GM12875 (cell line): ENCODE measurements around the gene ZKSCAN1.

Source experiments
- H3K4me3 ChIP-seq: one replicate; pipeline ENCODE4 v1.5.1; 2011; ENCODE audit warnings: low read depth, low read length, control low read depth
- TF ChIP-seq, protein P1 (sequence below): IDR thresholded peaks from 2 replicates; pipeline ENCODE4 v1.5.1; 2011; ENCODE audit warnings: low read depth, mild to moderate bottlenecking, control low read depth, inconsistent platforms, low read length, moderate library complexity, borderline replicate concordance; ENCODE audit not compliant: insufficient read depth

Gene ZKSCAN1

GRCh38 chr7:100082978-100083377 lies 67.6 kb downstream of the ZKSCAN1 start:
- no peak overlapping the region for H3K4me3 ChIP-seq
- TF ChIP-seq, protein P1, sequence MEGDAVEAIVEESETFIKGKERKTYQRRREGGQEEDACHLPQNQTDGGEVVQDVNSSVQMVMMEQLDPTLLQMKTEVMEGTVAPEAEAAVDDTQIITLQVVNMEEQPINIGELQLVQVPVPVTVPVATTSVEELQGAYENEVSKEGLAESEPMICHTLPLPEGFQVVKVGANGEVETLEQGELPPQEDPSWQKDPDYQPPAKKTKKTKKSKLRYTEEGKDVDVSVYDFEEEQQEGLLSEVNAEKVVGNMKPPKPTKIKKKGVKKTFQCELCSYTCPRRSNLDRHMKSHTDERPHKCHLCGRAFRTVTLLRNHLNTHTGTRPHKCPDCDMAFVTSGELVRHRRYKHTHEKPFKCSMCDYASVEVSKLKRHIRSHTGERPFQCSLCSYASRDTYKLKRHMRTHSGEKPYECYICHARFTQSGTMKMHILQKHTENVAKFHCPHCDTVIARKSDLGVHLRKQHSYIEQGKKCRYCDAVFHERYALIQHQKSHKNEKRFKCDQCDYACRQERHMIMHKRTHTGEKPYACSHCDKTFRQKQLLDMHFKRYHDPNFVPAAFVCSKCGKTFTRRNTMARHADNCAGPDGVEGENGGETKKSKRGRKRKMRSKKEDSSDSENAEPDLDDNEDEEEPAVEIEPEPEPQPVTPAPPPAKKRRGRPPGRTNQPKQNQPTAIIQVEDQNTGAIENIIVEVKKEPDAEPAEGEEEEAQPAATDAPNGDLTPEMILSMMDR: no peak

DNA sequence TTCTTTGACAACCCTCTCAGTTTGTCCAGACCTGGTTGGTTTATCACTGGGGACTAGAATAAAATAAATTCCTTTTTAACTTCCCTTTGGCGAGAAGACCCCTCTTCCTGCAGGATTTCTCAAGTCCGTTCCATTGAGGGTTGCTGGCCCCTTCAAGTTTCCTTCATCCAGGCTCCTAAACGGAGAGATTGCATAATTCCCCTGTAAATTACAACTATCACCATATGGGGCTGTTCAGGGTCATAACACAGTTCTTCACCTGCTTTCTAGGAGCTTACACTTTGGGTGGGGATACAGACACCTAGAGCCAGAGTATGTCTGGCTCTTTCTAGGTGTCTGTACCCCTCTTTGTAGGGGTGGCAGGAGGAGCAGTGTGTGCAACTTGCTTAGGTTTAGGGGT lies 70.1 kb downstream of the ZKSCAN1 start:
- TF ChIP-seq, protein P1: no peak
- no peak overlapping the region for H3K4me3 ChIP-seq

GRCh38 chr7:100087055-100087750 lies 71.8 kb downstream of the ZKSCAN1 start:
- no peak overlapping the region for H3K4me3 ChIP-seq
- TF ChIP-seq, protein P1: no peak

GRCh38 chr7:100088095-100088620 lies 72.8 kb downstream of the ZKSCAN1 start:
- TF ChIP-seq, protein P1: no peak
- peak overlapping the region; percentile 97 for H3K4me3 ChIP-seq

DNA sequence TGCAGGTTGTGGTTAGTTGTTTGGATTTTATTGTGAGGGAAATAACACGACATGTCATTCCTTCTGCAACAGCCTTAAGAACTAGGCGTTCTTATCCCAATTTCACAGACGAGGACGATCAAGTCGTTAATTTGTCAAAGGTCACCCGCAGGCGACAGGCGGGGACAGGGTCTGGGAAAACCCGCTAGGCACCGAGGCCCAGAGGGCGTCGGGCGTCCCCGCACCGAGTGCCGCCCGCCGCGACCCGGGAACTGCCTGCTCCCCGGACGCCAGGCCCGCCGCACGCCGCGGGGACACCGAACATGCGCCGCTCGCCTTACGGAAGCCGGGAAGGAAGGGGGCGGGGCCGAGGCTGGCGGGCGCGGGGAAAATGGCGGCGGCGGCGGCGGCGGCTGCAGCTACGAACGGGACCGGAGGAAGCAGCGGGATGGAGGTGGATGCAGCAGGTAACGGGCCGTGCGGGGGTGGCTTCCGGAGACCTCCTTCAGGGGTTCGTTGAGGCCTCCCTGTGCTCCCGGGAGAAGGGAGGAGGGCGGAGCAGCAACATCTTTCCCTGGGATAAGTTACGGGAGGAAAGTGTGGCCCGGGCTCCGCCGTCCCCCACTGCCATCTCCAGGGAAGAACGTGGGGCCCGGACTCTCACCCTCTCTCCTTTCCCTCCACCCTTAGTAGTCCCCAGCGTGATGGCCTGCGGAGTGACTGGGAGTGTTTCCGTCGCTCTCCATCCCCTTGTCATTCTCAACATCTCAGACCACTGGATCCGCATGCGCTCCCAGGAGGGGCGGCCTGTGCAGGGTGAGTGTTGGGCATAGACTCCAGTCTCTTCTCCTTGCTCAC lies 73.4 kb downstream of the ZKSCAN1 start, which contains the start of gene COPS6:
Gene COPS6 (plus strand): TSS at position 349 of the 837 bp plus-strand sequence. CDS start 22 bp downstream, at position 371.
- TF ChIP-seq, protein P1: no peak
- peak within 1 kb of the TSS; percentile 97 for H3K4me3 ChIP-seq

DNA sequence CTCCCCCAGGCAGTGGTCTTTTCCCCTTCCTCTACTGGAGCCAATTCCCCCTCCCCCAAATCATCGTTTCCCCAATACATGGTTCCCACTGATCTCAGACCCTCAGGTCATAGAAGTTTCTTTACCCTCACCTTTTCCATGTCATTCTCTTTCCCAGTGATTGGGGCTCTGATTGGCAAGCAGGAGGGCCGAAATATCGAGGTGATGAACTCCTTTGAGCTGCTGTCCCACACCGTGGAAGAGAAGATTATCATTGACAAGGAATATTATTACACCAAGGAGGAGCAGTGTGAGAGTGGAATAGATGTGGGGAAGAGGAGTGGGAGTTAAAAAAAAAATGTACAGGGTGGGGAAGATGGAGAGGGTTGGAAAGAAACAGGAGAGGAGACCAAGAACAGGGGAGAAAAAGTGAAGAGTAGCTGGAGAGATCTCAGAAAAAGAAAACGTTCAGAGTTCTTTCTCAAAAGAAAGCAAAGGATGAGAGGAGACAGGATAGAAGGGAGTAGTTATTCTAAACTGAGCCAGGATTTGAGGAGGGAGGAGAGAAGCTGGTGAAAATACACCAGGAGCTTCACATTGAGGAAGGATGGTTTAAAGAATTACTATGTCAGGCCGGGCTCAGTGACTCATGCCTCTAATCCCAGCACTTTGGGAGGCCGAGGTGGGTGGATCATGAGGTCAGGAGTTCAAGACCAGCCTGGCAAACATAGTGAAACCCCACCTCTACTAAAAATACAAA lies 74.2 kb downstream of the ZKSCAN1 start:
- H3K4me3 ChIP-seq: peak overlapping the region; percentile 97
- TF ChIP-seq, protein P1: no peak
